GM18909 (cell line): ENCODE measurements around the gene MRPL46.
"Not testable (repeated sequence)": the region's sequence is repeated elsewhere in the genome, so short reads cannot be mapped to it uniquely, and the experiment has no call there.

Source experiments
- ATAC-seq: cut with Tn5 transposase; IDR thresholded peaks from one replicate; pipeline ENCODE4 v1.9.1; 2021; ENCODE audit warnings: mild to moderate bottlenecking; ENCODE audit not compliant: unreplicated experiment, poor library complexity

The MRPL46 gene

DNA sequence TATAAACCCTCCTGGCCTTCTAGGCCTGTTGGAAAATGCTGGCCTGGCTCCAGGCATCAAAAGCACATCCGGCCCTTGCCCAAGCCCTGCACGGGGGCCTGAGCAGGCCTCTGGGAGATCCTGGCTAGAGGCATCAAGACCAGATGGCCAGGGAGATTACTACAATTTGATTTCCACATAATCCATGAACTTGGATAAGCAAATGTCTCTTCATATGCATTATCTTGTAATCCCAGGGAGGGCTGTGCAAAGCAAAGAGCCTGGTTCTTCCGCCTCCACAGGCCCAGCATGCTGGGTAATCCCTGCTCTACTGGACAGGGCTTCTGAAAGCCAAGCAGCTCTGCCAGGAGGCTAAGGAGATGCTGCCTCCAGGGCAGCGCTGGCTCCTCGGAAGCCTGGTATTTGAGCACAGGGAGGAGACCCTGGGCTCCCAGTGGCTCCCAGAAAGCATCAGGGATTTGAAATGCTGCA, 18.2 kb downstream of the MRPL46 start:
- ATAC-seq: no peak

GRCh38 chr15:88447741-88448140, 19.4 kb downstream of the MRPL46 start:
- ATAC-seq: no peak

DNA sequence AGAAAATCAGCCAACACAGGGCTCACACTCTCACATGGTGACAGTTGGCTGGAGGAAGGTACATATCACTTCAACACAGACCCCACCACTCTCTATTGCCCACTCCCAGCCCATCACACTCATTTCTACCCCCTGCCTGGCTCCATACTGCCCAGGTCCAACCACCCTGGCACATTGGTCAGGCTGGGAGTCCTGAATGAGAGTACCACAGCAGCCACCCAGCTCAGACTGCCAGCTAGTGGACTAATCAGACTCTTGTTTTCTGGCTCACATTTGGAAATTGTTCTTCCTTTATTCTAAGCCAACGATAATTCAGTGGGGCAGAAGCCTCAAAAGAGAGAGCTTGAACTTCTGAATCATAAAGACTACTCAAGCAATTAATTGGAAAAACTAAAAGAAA, 20.0 kb downstream of the MRPL46 start:
- ATAC-seq: no peak

GRCh38 chr15:88441076-88441730, 26.0 kb downstream of the MRPL46 start:
- no peak for ATAC-seq

DNA sequence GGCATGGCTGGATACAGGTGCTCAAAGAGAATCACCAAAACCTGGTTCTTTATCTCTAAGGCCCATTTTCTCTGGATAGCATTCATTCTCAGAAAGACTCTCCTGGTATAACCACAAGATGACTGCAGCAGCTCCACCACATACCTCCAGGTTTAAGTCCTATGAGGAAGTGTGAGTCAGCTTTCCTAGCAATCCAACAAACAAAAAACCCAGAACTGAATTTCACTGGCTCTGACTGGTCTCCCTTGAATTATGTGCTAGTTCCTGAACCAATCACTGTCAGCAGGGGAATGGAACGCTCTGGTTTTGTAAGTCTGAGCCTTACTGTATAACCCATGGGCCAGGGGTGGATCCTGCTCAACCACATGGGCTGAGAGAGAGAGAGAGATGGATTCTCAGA, 27.2 kb downstream of the MRPL46 start:
- ATAC-seq: no peak

DNA sequence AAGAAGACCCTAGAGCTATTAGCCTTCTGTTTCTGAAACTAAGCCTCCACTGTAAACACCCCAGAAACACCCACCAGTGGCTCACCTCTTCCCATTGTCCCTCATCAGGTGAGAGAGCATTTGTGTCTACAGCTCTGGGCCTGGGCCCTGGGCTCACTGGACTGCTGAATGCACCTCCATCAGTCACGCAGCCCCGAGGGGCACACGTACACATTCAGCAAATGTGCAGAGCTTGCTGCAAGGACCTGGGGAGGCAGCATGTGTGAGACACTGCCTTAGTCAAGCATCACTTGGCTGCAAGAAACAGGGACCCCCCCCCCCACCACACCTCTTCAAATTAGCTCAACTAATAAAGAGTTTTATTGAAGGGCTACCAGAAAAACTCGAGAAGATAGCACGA, 29.0 kb downstream of the MRPL46 start:
- no peak for ATAC-seq

- ATAC-seq: not testable (repeated sequence)
Measured at GRCh38 chr15:88434106-88434505, 33.1 kb downstream of the MRPL46 start.

GRCh38 chr15:88433046-88433685, 34.0 kb downstream of the MRPL46 start:
- no peak for ATAC-seq

GRCh38 chr15:88431441-88431840, 35.7 kb downstream of the MRPL46 start:
- no peak for ATAC-seq

DNA sequence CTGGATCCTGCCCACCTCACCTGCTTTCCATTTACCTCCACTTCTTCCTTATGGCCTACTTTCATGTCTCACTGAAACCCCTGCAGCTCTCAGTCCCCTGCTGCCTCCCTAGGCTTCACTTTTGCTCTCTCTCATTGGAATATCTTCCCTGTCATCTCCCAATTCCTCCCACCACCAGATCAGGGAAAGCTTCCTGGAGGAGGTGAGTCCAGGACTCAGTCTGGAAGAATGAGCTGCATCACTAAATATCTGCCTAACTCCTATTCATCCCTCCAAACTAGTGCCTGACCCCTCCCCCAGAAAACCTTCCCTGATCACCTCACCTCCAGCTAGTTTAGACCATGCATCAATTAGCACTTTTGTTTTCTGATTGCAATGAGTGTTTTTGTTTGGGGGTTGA, 37.1 kb downstream of the MRPL46 start:
- no peak for ATAC-seq

- ATAC-seq: no peak
Measured at GRCh38 chr15:88428805-88429605, 38.2 kb downstream of the MRPL46 start.

DNA sequence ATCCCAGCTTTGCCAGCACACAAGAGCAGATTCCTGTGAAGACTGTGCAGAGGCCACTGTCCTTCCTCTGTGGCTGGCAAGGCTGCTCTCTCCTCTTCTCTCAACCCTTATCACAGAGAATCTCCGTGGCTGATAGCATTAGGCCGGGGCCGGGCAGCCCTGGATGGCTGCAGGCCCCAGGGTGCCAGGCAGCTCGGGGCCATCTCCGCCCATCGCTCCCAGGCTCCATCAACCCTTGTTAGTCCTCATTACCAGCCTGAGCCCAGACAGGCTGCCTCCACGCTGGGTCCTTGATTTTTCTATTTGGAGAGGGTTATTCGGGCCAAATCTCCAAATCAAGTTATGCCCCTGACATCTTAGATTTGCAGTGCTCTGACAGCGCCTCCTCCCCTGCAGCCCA, 39.1 kb downstream of the MRPL46 start:
- no peak for ATAC-seq

DNA sequence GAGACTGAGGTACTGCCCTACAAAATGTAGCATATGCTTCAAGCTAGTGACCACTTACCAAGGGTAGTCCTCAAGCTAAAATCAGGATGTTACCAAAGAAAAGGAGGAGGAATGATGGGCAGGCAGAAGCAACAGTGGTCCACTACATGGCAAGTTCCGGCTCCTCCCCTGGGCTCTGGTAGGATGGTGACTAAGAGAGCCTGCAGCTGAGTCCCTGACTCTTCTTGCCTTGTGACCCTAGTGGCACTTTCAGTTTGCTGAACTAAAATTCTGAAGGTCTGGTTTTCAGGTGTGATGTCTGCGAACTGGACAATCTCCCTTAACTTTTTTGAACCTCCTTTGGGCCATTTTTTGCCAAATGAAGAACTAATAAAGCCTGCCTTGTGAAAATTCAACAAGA, 40.9 kb downstream of the MRPL46 start:
- no peak for ATAC-seq

- ATAC-seq: no peak
Measured at GRCh38 chr15:88423331-88423730, 43.9 kb downstream of the MRPL46 start.

GRCh38 chr15:88419830-88420229, 47.4 kb downstream of the MRPL46 start:
- ATAC-seq: no peak
